WERI-Rb-1 (cell line): ENCODE measurements around the gene TNFRSF25.

Experiments
- DNase-seq: peaks from one replicate; pipeline ENCODE4 v3.0.0-alpha.2; 2020
- H3K27ac ChIP-seq: fragments of 250-450 bp; sonication (Bioruptor Pico); 2 replicates; pipeline ENCODE4 v1.5.1; 2020; ENCODE audit warnings: mild to moderate bottlenecking, moderate library complexity
- H3K27me3 ChIP-seq: fragments of 250-450 bp; sonication (Bioruptor Pico); 2 replicates; pipeline ENCODE4 v1.5.1; 2021; ENCODE audit warnings: mild to moderate bottlenecking, low read depth, moderate library complexity; ENCODE audit not compliant: insufficient read depth, severe bottlenecking
- H3K36me3 ChIP-seq: fragments of 250-450 bp; sonication (Bioruptor Pico); 2 replicates; pipeline ENCODE4 v1.5.1; 2020; ENCODE audit warnings: mild to moderate bottlenecking, moderate library complexity
- H3K4me3 ChIP-seq: 2 replicates; pipeline ENCODE4 v1.5.1; 2011; ENCODE audit warnings: low read depth, mild to moderate bottlenecking, control low read depth, low read length
- H3K9me3 ChIP-seq: fragments of 250-450 bp; sonication (Bioruptor Pico); 2 replicates; pipeline ENCODE4 v1.5.1; 2021; ENCODE audit warnings: mild to moderate bottlenecking, moderate library complexity; ENCODE audit not compliant: severe bottlenecking
- CTCF ChIP-seq: IDR thresholded peaks from 2 replicates; pipeline ENCODE4 v1.5.1; 2011; ENCODE audit warnings: low read depth, mild to moderate bottlenecking, control low read depth, inconsistent platforms, low read length

Gene TNFRSF25

DNA sequence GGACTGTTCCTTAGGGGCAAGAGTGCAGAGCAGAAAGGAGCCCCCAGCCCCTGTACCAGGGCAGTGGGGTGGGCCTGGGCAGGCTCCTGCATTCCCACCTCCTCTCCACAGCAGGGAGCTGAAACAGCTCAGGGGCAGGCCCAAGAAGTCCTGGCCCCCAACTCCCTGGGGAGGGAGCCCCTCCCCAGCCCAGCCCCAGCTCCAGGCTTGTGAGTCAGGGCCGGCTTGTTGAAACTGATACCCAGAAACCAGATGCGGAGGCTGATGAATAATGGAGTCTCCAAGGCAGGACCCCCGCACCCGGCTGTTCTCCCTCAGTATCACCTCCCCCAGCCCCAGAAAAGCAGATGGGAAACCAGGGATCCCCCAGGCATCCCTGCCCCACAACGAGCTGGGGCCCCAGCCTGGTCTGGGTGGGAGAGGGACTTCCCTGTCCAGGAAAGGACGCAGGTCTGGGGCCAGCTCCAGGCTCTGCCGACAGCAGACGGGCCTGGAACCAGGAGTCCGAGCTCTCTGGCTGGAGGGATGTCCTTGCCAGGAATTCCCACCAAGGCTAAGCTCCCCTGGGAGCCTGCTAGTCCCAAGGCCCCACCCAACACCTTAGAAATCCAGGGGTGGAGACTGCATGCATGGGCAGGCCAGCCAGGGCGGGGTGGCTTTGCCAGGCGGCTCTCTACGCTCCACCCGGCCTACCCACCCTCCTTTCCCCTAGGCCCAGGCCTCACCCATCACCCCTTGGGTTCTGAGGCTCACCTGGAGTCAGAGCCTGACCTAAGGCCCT is 22.8 kb upstream of the TNFRSF25 start:
- Histone ChIP-seq H3K4me3 (no peak overlapping the region), H3K36me3 (no peaks in the 10 kb centered on the region), H3K27ac (peak overlapping the region; percentile 64), H3K27me3 (no peaks in the 10 kb centered on the region), H3K9me3 (no peaks in the 10 kb centered on the region)
- DNase-seq: peak; percentile 66
- no peak for TF ChIP-seq CTCF

DNA sequence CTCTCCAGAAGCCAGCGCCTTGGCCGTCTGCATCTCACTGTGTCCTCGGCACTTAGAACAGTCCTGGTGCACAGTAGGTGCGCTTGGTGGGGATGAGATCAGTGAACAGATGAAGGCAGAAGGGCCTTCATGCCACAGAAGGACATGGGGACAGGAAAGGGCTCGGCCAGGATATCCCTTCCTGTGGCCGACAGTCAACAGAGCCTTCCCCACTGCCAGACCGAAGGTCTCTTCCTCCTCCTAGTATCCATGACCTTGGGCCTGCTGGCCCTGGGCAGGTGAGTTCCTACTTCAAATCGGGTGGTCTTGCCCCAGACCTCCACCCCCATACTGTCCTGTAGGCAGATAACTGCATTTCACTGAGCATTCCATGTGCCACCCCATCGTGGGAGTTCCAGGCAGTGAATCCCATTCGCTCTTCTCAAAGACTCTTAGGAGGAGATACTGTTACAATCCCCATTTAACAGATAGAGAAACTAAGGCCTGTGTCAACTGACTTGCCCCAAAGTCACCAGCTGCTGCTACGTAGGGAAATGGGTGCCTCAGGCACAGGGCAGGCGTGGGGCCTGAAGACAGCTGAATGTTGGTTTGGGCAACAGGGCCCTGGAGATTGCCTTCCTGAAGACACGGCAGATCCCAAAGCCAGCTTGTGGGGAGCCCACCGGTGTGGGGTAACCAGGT is 22.0 kb upstream of the TNFRSF25 start:
- H3K4me3 ChIP-seq: no peak overlapping the region
- H3K27me3 ChIP-seq: no peaks in the 10 kb centered on the region
- DNase-seq: no peak
- H3K9me3 ChIP-seq: no peaks in the 10 kb centered on the region
- no peak overlapping the region for H3K27ac ChIP-seq
- H3K36me3 ChIP-seq: no peaks in the 10 kb centered on the region
- no peak for TF ChIP-seq CTCF

- Histone ChIP-seq H3K9me3 (no peaks in the 10 kb centered on the region), H3K36me3 (no peaks in the 10 kb centered on the region), H3K4me3 (peak overlapping the region; percentile 71), H3K27ac (no peak overlapping the region), H3K27me3 (no peaks in the 10 kb centered on the region)
- DNase-seq: peak; percentile 94
- peak; percentile 95 for TF ChIP-seq CTCF
Observed at GRCh38 chr1:6486433-6487011, 20.5 kb upstream of the TNFRSF25 start.

DNA sequence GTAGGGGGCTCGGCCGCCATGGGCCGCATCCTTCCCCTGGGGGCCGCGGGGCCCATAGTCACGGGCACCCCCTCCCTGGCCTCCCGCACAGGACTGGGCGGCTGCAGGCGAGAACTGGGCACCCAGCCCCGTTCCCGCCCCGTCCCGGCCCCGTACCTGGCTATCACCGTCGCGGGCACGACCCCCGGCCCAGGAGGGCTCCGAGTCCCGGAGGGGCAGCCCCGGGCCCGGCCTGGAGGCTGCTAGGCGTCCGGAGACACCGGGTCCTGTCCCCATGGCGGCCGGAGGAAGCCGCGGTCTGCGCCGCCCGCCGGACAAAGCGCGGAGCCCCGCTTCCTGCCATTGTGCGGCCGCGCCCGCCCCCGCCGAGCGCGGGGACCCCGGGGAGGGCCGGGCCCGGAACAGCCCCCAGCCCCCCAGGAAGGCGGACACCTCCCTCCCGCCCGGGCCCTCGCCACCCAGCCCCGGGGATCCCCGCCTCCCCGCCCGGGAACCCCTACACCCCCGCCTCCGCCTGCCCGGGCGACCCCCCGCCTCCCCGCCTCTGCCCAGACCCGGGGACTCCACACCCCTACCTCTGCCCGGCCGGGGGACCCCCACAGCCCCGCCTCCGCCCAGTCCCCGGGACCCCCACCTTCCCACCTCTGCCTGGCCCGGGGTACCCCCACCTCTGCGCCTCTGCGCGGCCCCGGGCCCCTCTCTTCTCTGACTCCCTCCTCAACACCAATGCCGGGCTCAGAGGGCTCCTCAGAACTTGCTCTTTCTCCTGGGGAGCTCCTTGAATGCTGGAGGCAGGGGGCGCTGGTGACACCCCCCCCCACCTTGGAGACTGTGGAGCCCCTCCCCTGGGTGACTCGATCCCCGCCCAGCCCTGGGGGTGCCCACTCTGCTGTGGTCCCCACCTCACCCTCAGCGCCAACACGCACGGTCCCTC is 19.5 kb upstream of the TNFRSF25 start:
- peak; percentile 48 for DNase-seq
- H3K27ac ChIP-seq: peak overlapping the region; percentile 52; the same call in 1 of the 2 replicates
- H3K36me3 ChIP-seq: no peaks in the 10 kb centered on the region
- TF ChIP-seq CTCF: peak; percentile 29; the same call in 1 of the 2 replicates
- H3K9me3 ChIP-seq: no peaks in the 10 kb centered on the region
- peak overlapping the region; percentile 71 for H3K4me3 ChIP-seq
- no peaks in the 10 kb centered on the region for H3K27me3 ChIP-seq

- Histone ChIP-seq H3K27ac (peak overlapping the region; percentile 52; the same call in 1 of the 2 replicates), H3K27me3 (no peaks in the 10 kb centered on the region), H3K4me3 (peak overlapping the region; percentile 71), H3K9me3 (no peaks in the 10 kb centered on the region), H3K36me3 (no peaks in the 10 kb centered on the region)
- no peak for TF ChIP-seq CTCF
- no peak for DNase-seq
Observed at GRCh38 chr1:6484826-6485167, 18.8 kb upstream of the TNFRSF25 start.
